CD4-positive, alpha-beta memory T cell (primary cell): Measurements from ENCODE around the gene CHRDL2. TPM values are rescaled to one million over a fixed set of nuclear protein-coding genes. Genes with fewer than 3 reads are reported as not detected.

Source experiments
- CTCF ChIA-PET: fragments of 350-600 bp; sonication (Branson Sonifier 250); formaldehyde crosslinking; loops from one replicate; lab custom pipeline; 2021; ENCODE audit warnings: inconsistent platforms; ENCODE audit not compliant: partially characterized antibody; lab: Charles Lee
- POLR2A ChIA-PET: fragments of 350-600 bp; sonication (Branson Sonifier 250); formaldehyde crosslinking; loops from one replicate; lab custom pipeline; 2021; ENCODE audit not compliant: partially characterized antibody; lab: Charles Lee
- DNase-seq, 5 donors: peaks; one replicate each; pipeline versions ENCODE4 v3.0.0 to v3.0.0-alpha.2; 2020 to 2022; ENCODE audit warnings: mixed read lengths in 1 of 5
- H3K27ac ChIP-seq: one replicate; pipeline ENCODE4 v1.7.0; 2013; ENCODE audit warnings: low read depth, low read length
- H3K27me3 ChIP-seq: 2 replicates; pipeline ENCODE4 v1.7.0; 2013; ENCODE audit warnings: mild to moderate bottlenecking, low read length, moderate library complexity; ENCODE audit not compliant: insufficient read depth
- H3K36me3 ChIP-seq: 2 replicates; pipeline ENCODE4 v1.7.0; 2013; ENCODE audit warnings: mild to moderate bottlenecking, low read length, moderate library complexity; ENCODE audit not compliant: insufficient read depth
- H3K4me1 ChIP-seq: 2 replicates; pipeline ENCODE4 v1.7.0; 2013; ENCODE audit warnings: mild to moderate bottlenecking, low read length, moderate library complexity; ENCODE audit not compliant: insufficient read depth
- H3K4me3 ChIP-seq, 2 donors: one replicate each; pipeline ENCODE4 v1.7.0; 2013; ENCODE audit warnings: low read length in 2 of 2, mild to moderate bottlenecking in 1 of 2
- H3K9me3 ChIP-seq, 2 donors: one replicate each; pipeline ENCODE4 v1.7.0; 2013; ENCODE audit warnings: low read length in 2 of 2, control low read depth in 1 of 2; ENCODE audit not compliant: control insufficient read depth in 1 of 2
- H3K27ac Mint-ChIP-seq, 7 donors: one replicate each; pipeline ENCODE4 v1.8.0; 2020 to 2021; ENCODE audit warnings: mixed read lengths in 7 of 7, mild to moderate bottlenecking in 6 of 7, inconsistent platforms in 3 of 7, moderate library complexity in 3 of 7
- H3K27me3 Mint-ChIP-seq, 2 donors: one replicate each; pipeline ENCODE4 v1.8.0; 2020 to 2021; ENCODE audit warnings: mixed read lengths in 2 of 2
- H3K36me3 Mint-ChIP-seq, 2 donors: one replicate each; pipeline ENCODE4 v1.8.0; 2020 to 2021; ENCODE audit warnings: mixed read lengths in 2 of 2, inconsistent platforms in 1 of 2, mild to moderate bottlenecking in 1 of 2
- H3K4me1 Mint-ChIP-seq, 4 donors: one replicate each; pipeline ENCODE4 v1.8.0; 2020 to 2021; ENCODE audit warnings: mixed read lengths in 4 of 4, mild to moderate bottlenecking in 1 of 4
- H3K4me3 Mint-ChIP-seq, 8 donors: one replicate each; pipeline ENCODE4 v1.8.0; 2020 to 2021; ENCODE audit warnings: mixed read lengths in 8 of 8, mild to moderate bottlenecking in 7 of 8, moderate library complexity in 6 of 8, inconsistent platforms in 3 of 8
- H3K9me3 Mint-ChIP-seq, 8 donors: one replicate each; pipeline ENCODE4 v1.8.0; 2020 to 2021; ENCODE audit warnings: mixed read lengths in 8 of 8, mild to moderate bottlenecking in 5 of 8, inconsistent platforms in 3 of 8, moderate library complexity in 1 of 8
- intact Hi-C: fragments of 100-400 bp; cut with micrococcal nuclease; formaldehyde crosslinking; loops from one replicate; pipeline ENCODE4 v1.15.1; 2023
- polyA plus RNA-seq, 2 donors: library from polyadenylated mRNA; unstranded; fragments of 300-500 nt; fragmentation: Illumina TruSeq; gene quantifications; one replicate each; pipeline ENCODE4 v1.2.3, GENCODE V29; 2021
- total RNA-seq, 2 experiments: library from RNA; stranded (reverse); gene quantifications; one replicate each; pipeline ENCODE4 v1.2.3, GENCODE V29; 2021

The CHRDL2 gene
- total and polyA plus RNA-seq, 4 experiments from 2014 or later: not detected

DNA sequence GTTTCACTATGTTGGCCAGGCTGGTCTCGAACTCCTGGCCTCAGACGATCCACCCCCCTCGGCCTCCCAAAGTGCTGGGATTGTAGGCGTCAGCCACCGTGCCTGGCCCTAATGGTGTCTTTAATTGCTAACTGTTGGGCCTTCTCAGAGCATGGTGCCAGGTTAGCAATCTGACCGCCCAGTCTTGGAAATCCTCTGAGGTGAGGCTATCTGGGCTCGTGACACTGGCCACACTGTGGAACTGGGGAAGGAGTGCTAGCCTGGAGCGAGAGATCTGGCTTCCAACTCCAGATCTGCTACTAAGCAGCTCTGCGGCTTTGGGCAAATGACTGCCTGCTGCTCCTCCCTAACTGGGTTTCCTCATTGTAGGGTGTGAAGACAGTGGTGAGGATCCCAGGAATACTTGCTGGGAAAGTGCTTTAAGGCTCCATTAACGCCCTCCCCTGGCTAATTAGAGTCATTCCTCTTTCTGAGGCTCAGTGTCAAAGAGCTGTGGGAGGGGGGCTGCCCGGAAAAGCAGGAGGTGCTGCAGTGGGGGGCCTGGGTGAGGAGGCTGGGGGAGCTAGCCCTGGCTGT is 35.4 kb downstream of the CHRDL2 start:
- Histone ChIP-seq H3K4me1 (no peaks in the 10 kb centered on the region), H3K36me3 (no peaks in the 10 kb centered on the region), H3K9me3 (no peaks in the 10 kb centered on the region), H3K4me3 (no peak overlapping the region), H3K27me3 (no peaks in the 10 kb centered on the region), H3K27ac (no peak overlapping the region)
- Mint-ChIP-seq H3K27ac (no peak overlapping the region), H3K27me3 (peaks cover 7% of the 10 kb centered on the region in 2 donors), H3K36me3 (no peaks in the 10 kb centered on the region), H3K9me3 (no peaks in the 10 kb centered on the region), H3K4me1 (peaks cover 0 to 5% (median 2%) of the 10 kb centered on the region in 4 donors), H3K4me3 (no peak overlapping the region)
- ChIA-PET CTCF (interaction anchor here (0.6 kb wide), 1 partner anchor 969 kb away, joined by 3 read pairs; no protein-coding TSS in a partner anchor), POLR2A (no interaction called here)
- intact Hi-C loops: no loop called here
- DNase-seq: no peak

DNA sequence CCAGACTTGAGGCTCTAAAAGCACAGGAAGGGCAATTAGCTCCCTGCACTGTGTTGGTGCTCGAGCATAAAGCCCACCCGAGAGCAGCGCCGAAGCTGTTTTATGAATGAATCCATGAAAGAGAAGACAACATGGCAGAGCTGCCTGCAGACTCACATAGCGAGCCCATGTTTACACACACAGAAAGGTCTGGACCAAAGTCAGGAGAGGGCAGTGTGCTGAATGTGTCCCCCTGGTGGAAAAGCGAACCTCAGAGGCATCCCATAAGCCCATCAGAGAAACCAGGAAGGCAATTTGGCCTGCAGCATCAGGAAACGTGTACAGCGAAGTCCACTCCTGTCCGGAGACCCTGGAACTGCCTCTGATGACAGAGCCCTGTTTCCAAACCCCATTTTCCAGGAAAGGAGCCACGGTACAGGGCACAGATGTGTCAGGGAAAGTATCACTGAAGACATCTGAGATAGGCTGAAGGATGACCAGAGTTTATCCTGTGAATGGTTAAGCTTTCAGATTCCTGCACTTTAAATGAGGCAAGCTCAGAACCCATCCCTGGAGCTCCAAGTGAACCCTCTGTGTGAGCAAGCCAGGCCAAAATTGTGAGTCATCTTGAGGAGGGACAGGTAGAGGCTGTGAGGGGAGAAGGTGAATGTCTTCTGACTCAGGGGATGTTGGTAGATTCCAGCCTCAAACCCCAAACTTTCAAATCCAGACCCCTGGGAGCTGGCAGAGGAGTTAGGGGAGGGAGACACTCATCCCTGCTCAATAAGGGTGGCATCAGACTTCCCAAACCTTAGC is 36.9 kb downstream of the CHRDL2 start:
- Mint-ChIP-seq H3K27ac (no peak overlapping the region), H3K4me1 (peaks cover 0 to 5% (median 2%) of the 10 kb centered on the region in 4 donors), H3K36me3 (no peaks in the 10 kb centered on the region), H3K4me3 (no peak overlapping the region), H3K27me3 (peaks cover 7% of the 10 kb centered on the region in 2 donors), H3K9me3 (no peaks in the 10 kb centered on the region)
- Histone ChIP-seq H3K9me3 (no peaks in the 10 kb centered on the region), H3K27ac (no peak overlapping the region), H3K36me3 (no peaks in the 10 kb centered on the region), H3K4me1 (no peaks in the 10 kb centered on the region), H3K27me3 (no peaks in the 10 kb centered on the region), H3K4me3 (no peak overlapping the region)
- no peak for DNase-seq
- intact Hi-C loops: no loop called here
- CTCF ChIA-PET: interaction anchor here (1.3 kb wide), 1 partner anchor 8 kb away, joined by 4 read pairs; no protein-coding TSS in a partner anchor
- POLR2A ChIA-PET: no interaction called here

DNA sequence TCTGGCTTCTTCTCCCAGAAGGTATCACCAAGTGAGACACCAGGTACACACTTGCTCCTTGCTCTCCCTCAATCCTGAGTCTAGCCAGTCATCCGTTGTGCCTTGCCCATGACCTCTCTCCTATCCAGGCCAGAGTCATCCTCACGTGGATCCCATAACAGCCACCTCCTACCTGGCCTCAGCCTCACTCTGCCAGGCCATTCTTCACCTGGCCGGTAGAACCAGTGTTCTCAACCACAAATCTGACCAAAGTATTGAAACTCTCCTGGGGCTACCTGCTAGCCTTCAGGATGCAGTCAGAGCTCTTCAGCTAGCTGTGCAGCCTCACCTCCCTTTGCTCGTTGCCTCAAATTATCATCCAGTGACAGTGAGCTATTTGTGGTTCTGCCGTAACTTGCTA is 37.7 kb downstream of the CHRDL2 start:
- intact Hi-C loops: no loop called here
- CTCF ChIA-PET: interaction anchor here (1.3 kb wide), 1 partner anchor 9 kb away, joined by 4 read pairs; no protein-coding TSS in a partner anchor

GRCh38 chr11:74691755-74692154 is 39.5 kb downstream of the CHRDL2 start:
- peaks cover 0 to 7% of the 10 kb centered on the region in 2 donors for H3K27me3 Mint-ChIP-seq
- no peaks in the 10 kb centered on the region for H3K4me1 ChIP-seq
- no peak overlapping the region for H3K27ac Mint-ChIP-seq
- no peaks in the 10 kb centered on the region for H3K36me3 ChIP-seq
- no peaks in the 10 kb centered on the region for H3K9me3 Mint-ChIP-seq
- POLR2A ChIA-PET: no interaction called here
- CTCF ChIA-PET: no interaction called here
- H3K4me3 Mint-ChIP-seq: no peak overlapping the region
- no peak overlapping the region for H3K4me3 ChIP-seq
- H3K4me1 Mint-ChIP-seq: peaks cover 0 to 2% (median 0%) of the 10 kb centered on the region in 4 donors
- intact Hi-C loops: no loop called here
- no peaks in the 10 kb centered on the region for H3K9me3 ChIP-seq
- no peak for DNase-seq
- H3K27ac ChIP-seq: no peak overlapping the region
- H3K27me3 ChIP-seq: no peaks in the 10 kb centered on the region
- no peaks in the 10 kb centered on the region for H3K36me3 Mint-ChIP-seq

More for the DNA sequence above, 37.7 kb downstream of the CHRDL2 start:
- H3K36me3 ChIP-seq: no peaks in the 10 kb centered on the region
- H3K9me3 ChIP-seq: no peaks in the 10 kb centered on the region
- DNase-seq: no peak
- no peaks in the 10 kb centered on the region for H3K36me3 Mint-ChIP-seq
- no peak overlapping the region for H3K4me3 ChIP-seq
- no peaks in the 10 kb centered on the region for H3K27me3 ChIP-seq
- H3K27ac ChIP-seq: no peak overlapping the region
- peaks cover 0 to 5% (median 2%) of the 10 kb centered on the region in 4 donors for H3K4me1 Mint-ChIP-seq
- H3K27me3 Mint-ChIP-seq: peaks cover 7% of the 10 kb centered on the region in 2 donors
- POLR2A ChIA-PET: no interaction called here
- H3K9me3 Mint-ChIP-seq: no peaks in the 10 kb centered on the region
- H3K4me1 ChIP-seq: no peaks in the 10 kb centered on the region
- no peak overlapping the region for H3K27ac Mint-ChIP-seq
- no peak overlapping the region for H3K4me3 Mint-ChIP-seq

DNA sequence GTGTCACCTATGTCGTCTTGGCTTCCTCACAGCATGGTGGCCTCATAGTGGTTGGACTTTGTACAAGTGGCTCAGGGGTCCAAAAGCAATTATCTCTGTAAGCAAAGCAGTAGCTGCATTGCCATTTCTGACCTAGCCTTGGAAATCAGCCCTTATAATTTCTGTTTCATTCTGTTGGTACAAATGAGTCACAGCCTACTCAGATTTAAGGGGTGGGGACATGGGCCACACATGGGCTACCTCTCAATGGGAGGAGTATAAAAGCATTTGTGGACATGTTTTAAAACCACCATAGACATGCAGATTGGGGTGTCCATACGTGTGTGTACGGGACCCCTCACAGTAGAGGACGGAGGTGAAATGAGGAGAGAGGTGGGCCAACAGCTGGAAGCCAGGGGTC is 41.6 kb downstream of the CHRDL2 start:
- Mint-ChIP-seq H3K4me3 (no peak overlapping the region), H3K4me1 (no peaks in the 10 kb centered on the region), H3K9me3 (no peaks in the 10 kb centered on the region), H3K36me3 (no peaks in the 10 kb centered on the region), H3K27me3 (peaks cover 0 to 5% of the 10 kb centered on the region in 2 donors), H3K27ac (no peak overlapping the region)
- H3K27me3 ChIP-seq: no peaks in the 10 kb centered on the region
- DNase-seq: no peak
- no peaks in the 10 kb centered on the region for H3K9me3 ChIP-seq
- H3K4me1 ChIP-seq: no peaks in the 10 kb centered on the region
- no peaks in the 10 kb centered on the region for H3K36me3 ChIP-seq
- ChIA-PET POLR2A (no interaction called here), CTCF (no interaction called here)
- no peak overlapping the region for H3K4me3 ChIP-seq
- intact Hi-C loops: no loop called here
- H3K27ac ChIP-seq: no peak overlapping the region

DNA sequence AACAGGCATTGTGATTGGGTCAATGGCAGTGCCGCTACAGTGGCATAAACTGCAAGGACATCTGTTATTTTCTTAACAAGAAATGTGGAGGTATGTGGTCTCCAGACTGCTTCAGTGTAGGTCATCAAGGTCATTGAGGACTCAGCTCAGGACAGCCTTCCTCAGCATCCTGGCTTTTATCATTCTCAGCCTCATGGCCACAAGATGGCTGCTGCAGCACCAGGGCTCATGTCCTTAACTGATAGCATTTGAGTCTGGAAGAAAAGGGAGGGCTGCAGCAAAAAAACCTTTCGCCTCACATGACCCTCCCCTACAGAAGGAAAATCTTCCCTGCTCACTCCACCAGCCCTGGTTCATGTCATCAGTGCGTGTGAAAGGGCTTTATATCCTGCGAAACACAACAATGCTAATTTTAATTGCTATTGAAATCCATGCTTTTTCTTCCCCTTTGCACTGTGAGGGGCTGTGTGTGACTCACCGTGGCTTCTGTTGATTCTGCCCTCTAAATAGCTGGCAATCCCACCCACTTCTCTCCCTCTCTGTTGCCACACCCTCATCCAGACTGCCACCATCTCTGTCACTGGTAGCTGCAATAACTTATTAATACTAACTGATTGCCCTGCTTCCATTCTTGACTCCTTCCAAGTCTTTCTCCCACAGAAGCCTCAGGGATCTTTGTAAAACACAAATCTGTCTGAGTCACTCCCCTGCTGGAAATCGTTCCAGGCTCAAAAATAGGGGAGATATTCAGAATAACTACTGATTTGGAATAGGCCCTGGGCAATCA is 43.8 kb downstream of the CHRDL2 start:
- no peak overlapping the region for H3K4me3 Mint-ChIP-seq
- ChIA-PET CTCF (interaction anchor here (2.7 kb wide), 1 partner anchor 14 kb away, joined by 14 read pairs; no protein-coding TSS in a partner anchor), POLR2A (no interaction called here)
- no peaks in the 10 kb centered on the region for H3K4me1 ChIP-seq
- no peaks in the 10 kb centered on the region for H3K9me3 ChIP-seq
- peaks cover 0 to 2% (median 0%) of the 10 kb centered on the region in 4 donors for H3K4me1 Mint-ChIP-seq
- no peaks in the 10 kb centered on the region for H3K36me3 Mint-ChIP-seq
- H3K9me3 Mint-ChIP-seq: no peaks in the 10 kb centered on the region
- no peaks in the 10 kb centered on the region for H3K36me3 ChIP-seq
- no peak overlapping the region for H3K27ac ChIP-seq
- peaks cover 7 to 11% of the 10 kb centered on the region in 2 donors for H3K27me3 Mint-ChIP-seq
- no peak for DNase-seq
- no peak overlapping the region for H3K4me3 ChIP-seq
- no peak overlapping the region for H3K27ac Mint-ChIP-seq
- intact Hi-C loops: no loop called here
- H3K27me3 ChIP-seq: peaks cover 5% of the 10 kb centered on the region

- peaks cover 0 to 2% (median 0%) of the 10 kb centered on the region in 4 donors for H3K4me1 Mint-ChIP-seq
- Histone ChIP-seq H3K36me3 (no peaks in the 10 kb centered on the region), H3K4me3 (no peak overlapping the region), H3K9me3 (no peaks in the 10 kb centered on the region), H3K27me3 (peaks cover 5% of the 10 kb centered on the region), H3K4me1 (no peaks in the 10 kb centered on the region), H3K27ac (no peak overlapping the region)
- ChIA-PET CTCF (interaction anchor here (2.7 kb wide), 1 partner anchor 15 kb away, joined by 14 read pairs; no protein-coding TSS in a partner anchor), POLR2A (no interaction called here)
- H3K27me3 Mint-ChIP-seq: peaks cover 11 to 14% of the 10 kb centered on the region in 2 donors
- no peaks in the 10 kb centered on the region for H3K9me3 Mint-ChIP-seq
- no peak overlapping the region for H3K27ac Mint-ChIP-seq
- H3K36me3 Mint-ChIP-seq: no peaks in the 10 kb centered on the region
- no peak for DNase-seq
- intact Hi-C loops: no loop called here
- no peak overlapping the region for H3K4me3 Mint-ChIP-seq
These were observed 44.4 kb downstream of the CHRDL2 start for GRCh38 chr11:74686792-74687191.
